HepG2 (cell line): ENCODE data around the gene ZNF180. TPM values are rescaled to one million over a fixed set of nuclear protein-coding genes. Genes with fewer than 3 reads are reported as not detected.

Experiments
- NFE2L1 ChIP-seq: sonication (generic); formaldehyde crosslinking; IDR thresholded peaks from 2 replicates; pipeline ENCODE4 v1.4.0; 2020; ENCODE audit warnings: missing genetic modification reagents, mild to moderate bottlenecking, borderline replicate concordance
- ZNF724P ChIP-seq: sonication (generic); formaldehyde crosslinking; IDR thresholded peaks from 2 replicates; pipeline ENCODE4 v1.8.0; 2022; ENCODE audit warnings: missing genetic modification reagents, borderline replicate concordance
- polyA plus RNA-seq, 8 experiments: library from polyadenylated mRNA; depleted of rRNA in 3 of 8; stranded (reverse) in 7 of 8; unstranded in 1 of 8; fragments of >200 nt; fragmentation: Illumina TruSeq in 4 of 8; extraction: Trizol in 4 of 8; gene quantifications; 2 replicates each; pipeline versions ENCODE4 v1.2.1 to v1.2.3, GENCODE V29; 2011 to 2016; ENCODE audit warnings: low read depth in 4 of 8, missing spikeins in 1 of 8, mixed read lengths in 1 of 8; ENCODE audit not compliant: insufficient read depth in 1 of 8
- total RNA-seq, 5 experiments: library from RNA; depleted of rRNA; stranded (reverse); fragments of >200 nt; fragmentation: Illumina TruSeq; extraction: Trizol; gene quantifications; 2 replicates each; pipeline ENCODE4 v1.2.3, GENCODE V29; 2016; ENCODE audit warnings: low read depth in 1 of 5
- TF ChIP-seq, protein P1 (sequence below): sonication (generic); formaldehyde crosslinking; IDR thresholded peaks from 2 replicates; pipeline ENCODE4 v1.5.1; 2020; ENCODE audit warnings: mild to moderate bottlenecking, missing genetic modification reagents, borderline replicate concordance
- TF ChIP-seq, protein P2 (sequence below): sonication (generic); formaldehyde crosslinking; IDR thresholded peaks from 2 replicates; pipeline ENCODE4 v1.5.1; 2020; ENCODE audit warnings: mild to moderate bottlenecking, missing genetic modification reagents, moderate library complexity

Gene ZNF180
- total and polyA plus RNA-seq, 2 of the 13 experiments (the other 11 are each of a cell fraction or from before 2014, with no cell fraction given) = 0.92 to 9.3 TPM

DNA sequence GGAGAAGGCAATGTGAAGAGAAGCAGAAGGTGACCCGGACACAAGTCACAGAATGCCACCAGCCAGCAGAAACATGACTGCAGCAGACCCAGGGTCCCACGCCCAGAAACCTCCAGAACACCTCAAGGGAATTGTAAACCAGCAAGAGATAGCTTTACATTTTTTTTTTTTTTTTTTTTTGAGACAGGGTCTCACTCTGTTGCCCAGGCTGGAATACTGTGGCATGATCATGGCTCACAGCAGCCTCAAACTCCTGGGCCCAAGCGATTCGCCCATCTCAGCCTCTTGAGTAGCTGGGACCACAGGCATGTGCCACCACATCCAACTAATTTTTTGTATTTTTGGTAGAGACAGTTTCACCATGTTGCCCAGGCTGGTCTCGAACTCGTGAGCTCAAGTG lies 39.7 kb upstream of the ZNF180 start (continued):
- TF ChIP-seq, protein P1, sequence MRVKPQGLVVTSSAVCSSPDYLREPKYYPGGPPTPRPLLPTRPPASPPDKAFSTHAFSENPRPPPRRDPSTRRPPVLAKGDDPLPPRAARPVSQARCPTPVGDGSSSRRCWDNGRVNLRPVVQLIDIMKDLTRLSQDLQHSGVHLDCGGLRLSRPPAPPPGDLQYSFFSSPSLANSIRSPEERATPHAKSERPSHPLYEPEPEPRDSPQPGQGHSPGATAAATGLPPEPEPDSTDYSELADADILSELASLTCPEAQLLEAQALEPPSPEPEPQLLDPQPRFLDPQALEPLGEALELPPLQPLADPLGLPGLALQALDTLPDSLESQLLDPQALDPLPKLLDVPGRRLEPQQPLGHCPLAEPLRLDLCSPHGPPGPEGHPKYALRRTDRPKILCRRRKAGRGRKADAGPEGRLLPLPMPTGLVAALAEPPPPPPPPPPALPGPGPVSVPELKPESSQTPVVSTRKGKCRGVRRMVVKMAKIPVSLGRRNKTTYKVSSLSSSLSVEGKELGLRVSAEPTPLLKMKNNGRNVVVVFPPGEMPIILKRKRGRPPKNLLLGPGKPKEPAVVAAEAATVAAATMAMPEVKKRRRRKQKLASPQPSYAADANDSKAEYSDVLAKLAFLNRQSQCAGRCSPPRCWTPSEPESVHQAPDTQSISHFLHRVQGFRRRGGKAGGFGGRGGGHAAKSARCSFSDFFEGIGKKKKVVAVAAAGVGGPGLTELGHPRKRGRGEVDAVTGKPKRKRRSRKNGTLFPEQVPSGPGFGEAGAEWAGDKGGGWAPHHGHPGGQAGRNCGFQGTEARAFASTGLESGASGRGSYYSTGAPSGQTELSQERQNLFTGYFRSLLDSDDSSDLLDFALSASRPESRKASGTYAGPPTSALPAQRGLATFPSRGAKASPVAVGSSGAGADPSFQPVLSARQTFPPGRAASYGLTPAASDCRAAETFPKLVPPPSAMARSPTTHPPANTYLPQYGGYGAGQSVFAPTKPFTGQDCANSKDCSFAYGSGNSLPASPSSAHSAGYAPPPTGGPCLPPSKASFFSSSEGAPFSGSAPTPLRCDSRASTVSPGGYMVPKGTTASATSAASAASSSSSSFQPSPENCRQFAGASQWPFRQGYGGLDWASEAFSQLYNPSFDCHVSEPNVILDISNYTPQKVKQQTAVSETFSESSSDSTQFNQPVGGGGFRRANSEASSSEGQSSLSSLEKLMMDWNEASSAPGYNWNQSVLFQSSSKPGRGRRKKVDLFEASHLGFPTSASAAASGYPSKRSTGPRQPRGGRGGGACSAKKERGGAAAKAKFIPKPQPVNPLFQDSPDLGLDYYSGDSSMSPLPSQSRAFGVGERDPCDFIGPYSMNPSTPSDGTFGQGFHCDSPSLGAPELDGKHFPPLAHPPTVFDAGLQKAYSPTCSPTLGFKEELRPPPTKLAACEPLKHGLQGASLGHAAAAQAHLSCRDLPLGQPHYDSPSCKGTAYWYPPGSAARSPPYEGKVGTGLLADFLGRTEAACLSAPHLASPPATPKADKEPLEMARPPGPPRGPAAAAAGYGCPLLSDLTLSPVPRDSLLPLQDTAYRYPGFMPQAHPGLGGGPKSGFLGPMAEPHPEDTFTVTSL (CRISPR knock-in tag) = no peak
- TF ChIP-seq, protein P2, sequence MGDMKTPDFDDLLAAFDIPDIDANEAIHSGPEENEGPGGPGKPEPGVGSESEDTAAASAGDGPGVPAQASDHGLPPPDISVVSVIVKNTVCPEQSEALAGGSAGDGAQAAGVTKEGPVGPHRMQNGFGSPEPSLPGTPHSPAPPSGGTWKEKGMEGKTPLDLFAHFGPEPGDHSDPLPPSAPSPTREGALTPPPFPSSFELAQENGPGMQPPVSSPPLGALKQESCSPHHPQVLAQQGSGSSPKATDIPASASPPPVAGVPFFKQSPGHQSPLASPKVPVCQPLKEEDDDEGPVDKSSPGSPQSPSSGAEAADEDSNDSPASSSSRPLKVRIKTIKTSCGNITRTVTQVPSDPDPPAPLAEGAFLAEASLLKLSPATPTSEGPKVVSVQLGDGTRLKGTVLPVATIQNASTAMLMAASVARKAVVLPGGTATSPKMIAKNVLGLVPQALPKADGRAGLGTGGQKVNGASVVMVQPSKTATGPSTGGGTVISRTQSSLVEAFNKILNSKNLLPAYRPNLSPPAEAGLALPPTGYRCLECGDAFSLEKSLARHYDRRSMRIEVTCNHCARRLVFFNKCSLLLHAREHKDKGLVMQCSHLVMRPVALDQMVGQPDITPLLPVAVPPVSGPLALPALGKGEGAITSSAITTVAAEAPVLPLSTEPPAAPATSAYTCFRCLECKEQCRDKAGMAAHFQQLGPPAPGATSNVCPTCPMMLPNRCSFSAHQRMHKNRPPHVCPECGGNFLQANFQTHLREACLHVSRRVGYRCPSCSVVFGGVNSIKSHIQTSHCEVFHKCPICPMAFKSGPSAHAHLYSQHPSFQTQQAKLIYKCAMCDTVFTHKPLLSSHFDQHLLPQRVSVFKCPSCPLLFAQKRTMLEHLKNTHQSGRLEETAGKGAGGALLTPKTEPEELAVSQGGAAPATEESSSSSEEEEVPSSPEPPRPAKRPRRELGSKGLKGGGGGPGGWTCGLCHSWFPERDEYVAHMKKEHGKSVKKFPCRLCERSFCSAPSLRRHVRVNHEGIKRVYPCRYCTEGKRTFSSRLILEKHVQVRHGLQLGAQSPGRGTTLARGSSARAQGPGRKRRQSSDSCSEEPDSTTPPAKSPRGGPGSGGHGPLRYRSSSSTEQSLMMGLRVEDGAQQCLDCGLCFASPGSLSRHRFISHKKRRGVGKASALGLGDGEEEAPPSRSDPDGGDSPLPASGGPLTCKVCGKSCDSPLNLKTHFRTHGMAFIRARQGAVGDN (CRISPR knock-in tag) = no peak
- TF ChIP-seq NFE2L1 (CRISPR knock-in tag) (no peak), ZNF724P (no peak)
